ENCODE measurements around the gene PLEKHN1.
A peak's percentile ranks its signal among the peaks of the same experiment; 100 is the strongest.
"Not testable (repeated sequence)": the region's sequence is repeated elsewhere in the genome, so short reads cannot be mapped to it uniquely, and the experiment has no call there.

The PLEKHN1 gene

GRCh38 chr1:1017397-1018320 is 51.4 kb downstream of the PLEKHN1 start:
- H3K4me3 ChIP-seq (ENCODE audit: low read length); H3K36me3 ChIP-seq (ENCODE audit: insufficient read depth, low read depth, low read length); H3K9ac ChIP-seq (ENCODE audit: low read depth, low read length); H3K9me3 ChIP-seq (ENCODE audit: insufficient read depth, low read depth, low read length); H3K27ac ChIP-seq (ENCODE audit: low read length): not testable (repeated sequence)
- Histone ChIP-seq H3K27me3 (ENCODE audit: insufficient read depth, low read length) (peaks cover 13% of the 10 kb centered on the region; the same call in 1 of the 2 replicates), H3K4me1 (ENCODE audit: insufficient read depth, low read length) (peaks cover 14% of the 10 kb centered on the region; the same call in 1 of the 2 replicates)

DNA sequence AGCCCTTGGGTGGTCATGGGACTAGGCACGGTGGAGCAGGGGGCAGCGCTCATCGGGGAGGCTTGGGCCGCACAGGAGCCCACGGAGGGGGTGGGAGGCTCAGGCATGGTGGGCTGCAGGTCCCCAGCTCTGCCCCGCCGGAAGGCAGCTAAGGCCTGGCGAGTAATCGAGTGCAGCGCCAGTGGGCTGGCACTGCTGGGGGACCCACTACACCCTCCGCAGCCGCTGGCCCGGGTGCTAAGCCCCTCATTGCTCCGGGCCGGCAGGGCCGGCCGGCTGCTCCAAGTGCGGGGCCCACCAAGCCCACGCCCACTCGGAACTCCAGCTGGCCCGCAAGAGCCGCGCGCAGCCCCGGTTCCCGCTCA is 52.0 kb downstream of the PLEKHN1 start:
- H3K36me3 ChIP-seq (ENCODE audit: insufficient read depth, low read depth, low read length) = peaks cover 14% of the 10 kb centered on the region; the same call in 1 of the 2 replicates
- not testable (repeated sequence) for H3K27ac ChIP-seq (ENCODE audit: low read length); H3K4me3 ChIP-seq (ENCODE audit: low read length); H3K9ac ChIP-seq (ENCODE audit: low read depth, low read length); H3K9me3 ChIP-seq (ENCODE audit: insufficient read depth, low read depth, low read length)
- H3K27me3 ChIP-seq (ENCODE audit: insufficient read depth, low read length) = peaks cover 13% of the 10 kb centered on the region; the same call in 1 of the 2 replicates
- H3K4me1 ChIP-seq (ENCODE audit: insufficient read depth, low read length) = peaks cover 14% of the 10 kb centered on the region; the same call in 1 of the 2 replicates

DNA sequence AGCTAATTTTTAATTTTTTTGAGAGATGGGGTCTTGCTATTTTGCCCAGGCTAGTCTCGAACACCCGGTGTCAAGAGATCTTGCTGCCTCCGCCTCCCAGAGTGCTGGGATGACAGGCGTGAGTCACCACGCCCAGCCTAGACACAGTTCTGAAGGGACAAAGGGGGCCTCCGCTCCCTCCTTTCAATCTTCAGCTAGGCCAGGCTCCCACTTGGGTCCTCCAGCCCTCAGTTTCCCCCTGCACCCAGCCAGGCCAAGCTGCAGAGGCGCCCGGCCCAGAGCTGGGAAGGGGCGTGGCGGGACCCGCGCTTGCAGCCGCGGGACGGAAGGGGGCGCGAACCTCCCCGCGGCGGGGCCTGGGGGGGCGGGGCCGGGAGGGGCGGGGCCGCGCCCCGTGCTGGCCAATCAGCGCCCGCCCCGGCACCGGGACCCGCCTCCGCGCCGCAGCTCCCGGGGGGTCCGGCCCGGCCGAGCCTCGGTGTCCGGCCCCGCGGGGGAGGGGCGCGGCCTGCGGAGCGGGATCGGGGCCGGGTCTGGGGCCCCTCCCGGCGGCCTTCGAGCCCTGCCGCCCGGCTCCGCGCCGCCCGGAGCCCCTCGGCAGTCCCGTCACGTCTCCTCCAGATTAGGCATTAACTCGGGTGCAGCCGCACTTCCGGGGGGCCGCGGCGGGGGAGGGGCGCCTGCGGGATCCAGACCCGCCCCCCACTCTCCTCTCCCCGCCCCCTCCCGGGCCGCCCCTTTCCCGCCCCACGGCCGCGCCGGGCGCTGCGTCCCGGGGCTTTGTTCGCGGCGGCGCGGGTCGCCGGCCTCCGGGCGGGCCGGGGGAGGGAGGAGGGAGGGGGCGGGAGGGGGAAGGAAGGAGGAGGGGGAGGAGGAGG is 53.1 kb downstream of the PLEKHN1 start:
- Histone ChIP-seq H3K27ac (ENCODE audit: low read length) (no peak overlapping the region), H3K9ac (ENCODE audit: low read depth, low read length) (no peak overlapping the region), H3K4me1 (ENCODE audit: insufficient read depth, low read length) (peaks cover 16% of the 10 kb centered on the region)

DNA sequence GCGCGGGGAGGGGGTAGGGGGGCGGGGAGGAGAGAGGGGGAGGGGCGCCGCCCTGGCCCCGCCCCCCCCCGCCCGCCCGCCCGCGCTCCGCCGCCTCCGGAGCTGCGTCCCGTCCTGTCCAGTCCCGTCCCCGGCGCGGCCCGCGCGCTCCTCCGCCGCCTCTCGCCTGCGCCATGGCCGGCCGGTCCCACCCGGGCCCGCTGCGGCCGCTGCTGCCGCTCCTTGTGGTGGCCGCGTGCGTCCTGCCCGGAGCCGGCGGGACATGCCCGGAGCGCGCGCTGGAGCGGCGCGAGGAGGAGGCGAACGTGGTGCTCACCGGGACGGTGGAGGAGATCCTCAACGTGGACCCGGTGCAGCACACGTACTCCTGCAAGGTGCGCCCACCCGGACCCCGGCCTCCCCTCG is 53.7 kb downstream of the PLEKHN1 start, which contains the start of gene AGRN:
AGRN (plus strand) TSS at position 121 of the 405 bp plus-strand sequence; CDS start at position 174, 53 bp downstream.
- peaks cover 17% of the 10 kb centered on the region for H3K4me1 ChIP-seq (ENCODE audit: insufficient read depth, low read length)
- H3K36me3 ChIP-seq (ENCODE audit: insufficient read depth, low read depth, low read length) = peaks cover 17% of the 10 kb centered on the region; the same call in 1 of the 2 replicates
- H3K9ac ChIP-seq (ENCODE audit: low read depth, low read length) = peak within 1 kb of the TSS; percentile 45; the same call in 1 of the 2 replicates
- no peak within 1 kb of the TSS for H3K27ac ChIP-seq (ENCODE audit: low read length)
- peak within 1 kb of the TSS; percentile 66 for H3K4me3 ChIP-seq (ENCODE audit: low read length)
- no peaks in the 10 kb centered on the region for H3K9me3 ChIP-seq (ENCODE audit: insufficient read depth, low read depth, low read length)
- no peaks in the 10 kb centered on the region; the same call in 1 of the 2 replicates for H3K27me3 ChIP-seq (ENCODE audit: insufficient read depth, low read length)

More for the DNA sequence above, 53.1 kb downstream of the PLEKHN1 start:
- Histone ChIP-seq H3K4me3 (ENCODE audit: low read length) (no peak overlapping the region), H3K36me3 (ENCODE audit: insufficient read depth, low read depth, low read length) (peaks cover 17% of the 10 kb centered on the region; the same call in 1 of the 2 replicates), H3K9me3 (ENCODE audit: insufficient read depth, low read depth, low read length) (no peaks in the 10 kb centered on the region), H3K27me3 (ENCODE audit: insufficient read depth, low read length) (peaks cover 2% of the 10 kb centered on the region; the same call in 1 of the 2 replicates)

DNA sequence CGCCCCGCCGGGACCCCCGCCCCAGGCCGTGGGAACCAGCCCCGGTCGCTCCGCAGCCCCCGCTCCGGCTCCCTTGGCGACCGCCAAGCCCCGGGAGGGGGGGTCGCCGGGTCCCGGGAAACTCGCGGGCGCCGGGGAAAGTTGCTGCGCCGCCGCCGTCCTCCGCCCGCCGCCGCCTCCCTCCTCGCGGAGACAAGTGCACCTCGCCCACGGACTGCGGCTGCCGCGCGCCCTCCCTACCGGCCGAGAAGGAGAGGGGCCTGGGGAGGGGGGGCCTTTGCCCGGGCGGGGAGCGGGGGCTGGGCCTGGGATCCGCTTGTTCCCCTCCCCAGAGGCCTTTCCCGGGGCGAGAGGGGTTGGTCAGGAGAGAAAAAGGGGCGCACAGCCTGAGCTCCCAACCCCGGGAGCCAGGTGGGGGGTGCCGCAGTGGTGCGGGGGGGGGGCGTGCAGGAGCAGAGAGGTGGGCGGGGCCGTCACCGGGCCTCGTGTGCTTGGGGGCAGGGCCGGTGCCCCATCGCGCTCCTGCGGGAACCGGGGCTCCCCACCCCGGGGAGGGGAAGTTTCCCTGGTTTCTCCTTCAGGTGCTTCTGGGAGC is 54.2 kb downstream of the PLEKHN1 start:
- Histone ChIP-seq H3K9ac (ENCODE audit: low read depth, low read length) (peak overlapping the region; percentile 45; the same call in 1 of the 2 replicates), H3K27ac (ENCODE audit: low read length) (no peak overlapping the region)

DNA sequence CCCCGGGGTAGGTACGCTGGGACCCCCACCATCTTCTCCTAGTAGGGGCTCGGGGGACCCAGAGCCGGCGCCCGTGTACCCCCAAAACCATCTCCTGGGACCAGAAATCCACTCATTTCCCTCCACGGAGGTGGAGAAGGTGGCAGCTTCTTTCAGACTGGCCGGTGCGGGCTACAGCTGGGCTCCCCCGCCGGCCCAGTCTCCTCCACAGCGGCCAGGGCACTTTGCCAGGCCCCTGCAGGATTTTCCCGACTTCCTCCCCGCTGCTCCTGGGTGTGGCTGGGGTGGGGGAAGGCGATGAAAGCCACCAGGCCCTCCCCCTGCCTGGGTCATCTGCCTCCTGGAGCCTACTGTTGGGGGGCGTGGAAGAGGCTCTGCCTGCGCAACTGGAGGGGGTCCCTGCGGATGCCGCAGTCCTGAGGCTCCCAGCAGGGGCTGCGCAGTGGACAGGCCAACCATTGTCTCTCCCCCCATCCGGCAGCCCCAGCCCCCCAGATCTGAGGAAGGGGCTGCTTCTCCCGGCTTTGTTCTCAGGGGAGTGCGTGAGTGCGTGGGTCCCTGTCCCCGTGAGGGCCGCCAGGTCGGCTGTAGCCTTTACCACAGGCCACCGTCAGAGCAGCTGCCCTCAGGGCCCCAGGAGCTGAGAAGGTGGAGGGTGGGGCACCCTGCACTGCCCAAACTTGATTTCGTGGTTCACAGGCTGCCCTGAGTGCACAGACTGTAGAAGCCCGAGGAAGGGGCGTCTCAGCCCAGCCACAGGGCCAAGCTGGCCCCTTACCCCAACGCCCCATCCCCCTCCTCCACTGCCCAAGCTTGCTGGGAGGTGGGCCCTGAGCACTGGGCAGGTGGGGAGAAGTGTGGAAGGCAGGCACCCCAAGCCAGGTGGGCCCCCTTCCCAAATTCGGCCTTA is 55.0 kb downstream of the PLEKHN1 start:
- H3K4me3 ChIP-seq (ENCODE audit: low read length) = peak overlapping the region; percentile 66

More for the DNA sequence above, 54.2 kb downstream of the PLEKHN1 start:
- H3K4me3 ChIP-seq (ENCODE audit: low read length) = peak overlapping the region; percentile 66; the same call in 1 of the 2 replicates
- peaks cover 22% of the 10 kb centered on the region for H3K4me1 ChIP-seq (ENCODE audit: insufficient read depth, low read length)
- no peaks in the 10 kb centered on the region; the same call in 1 of the 2 replicates for H3K27me3 ChIP-seq (ENCODE audit: insufficient read depth, low read length)
- no peaks in the 10 kb centered on the region for H3K9me3 ChIP-seq (ENCODE audit: insufficient read depth, low read depth, low read length)
- H3K36me3 ChIP-seq (ENCODE audit: insufficient read depth, low read depth, low read length) = peaks cover 17% of the 10 kb centered on the region; the same call in 1 of the 2 replicates

DNA sequence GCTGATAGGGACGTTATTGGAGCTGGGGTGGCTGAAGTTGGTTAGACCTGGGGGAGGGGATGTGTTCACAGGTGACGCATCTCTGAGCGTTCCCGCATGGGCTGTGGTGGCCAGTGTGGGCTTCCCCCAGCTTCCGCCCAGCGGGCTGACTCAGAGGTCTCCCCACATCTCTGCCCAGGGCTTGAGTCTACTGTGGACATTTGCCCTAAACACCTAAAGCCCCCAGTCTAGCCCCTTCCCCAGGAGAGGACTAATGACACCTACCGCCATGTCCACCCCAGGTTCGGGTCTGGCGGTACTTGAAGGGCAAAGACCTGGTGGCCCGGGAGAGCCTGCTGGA is 55.6 kb downstream of the PLEKHN1 start:
- no peaks in the 10 kb centered on the region for H3K9me3 ChIP-seq (ENCODE audit: insufficient read depth, low read depth, low read length)
- H3K4me1 ChIP-seq (ENCODE audit: insufficient read depth, low read length) = peaks cover 25% of the 10 kb centered on the region
- peaks cover 21% of the 10 kb centered on the region; the same call in 1 of the 2 replicates for H3K36me3 ChIP-seq (ENCODE audit: insufficient read depth, low read depth, low read length)
- no peak overlapping the region for H3K9ac ChIP-seq (ENCODE audit: low read depth, low read length)
- H3K4me3 ChIP-seq (ENCODE audit: low read length) = no peak overlapping the region
- H3K27ac ChIP-seq (ENCODE audit: low read length) = no peak overlapping the region
- no peaks in the 10 kb centered on the region; the same call in 1 of the 2 replicates for H3K27me3 ChIP-seq (ENCODE audit: insufficient read depth, low read length)

More for the DNA sequence above, 55.0 kb downstream of the PLEKHN1 start:
- H3K4me1 ChIP-seq (ENCODE audit: insufficient read depth, low read length) = peaks cover 22% of the 10 kb centered on the region
- no peaks in the 10 kb centered on the region for H3K9me3 ChIP-seq (ENCODE audit: insufficient read depth, low read depth, low read length)
- H3K36me3 ChIP-seq (ENCODE audit: insufficient read depth, low read depth, low read length) = peaks cover 21% of the 10 kb centered on the region; the same call in 1 of the 2 replicates
- no peak overlapping the region for H3K27ac ChIP-seq (ENCODE audit: low read length)
- H3K27me3 ChIP-seq (ENCODE audit: insufficient read depth, low read length) = no peaks in the 10 kb centered on the region; the same call in 1 of the 2 replicates
- H3K9ac ChIP-seq (ENCODE audit: low read depth, low read length) = peak overlapping the region; percentile 45; the same call in 1 of the 2 replicates

GRCh38 chr1:1022302-1023009 is 56.2 kb downstream of the PLEKHN1 start:
- no peak overlapping the region for H3K4me3 ChIP-seq (ENCODE audit: low read length)
- H3K27ac ChIP-seq (ENCODE audit: low read length) = no peak overlapping the region
- H3K9ac ChIP-seq (ENCODE audit: low read depth, low read length) = no peak overlapping the region
- no peaks in the 10 kb centered on the region; the same call in 1 of the 2 replicates for H3K27me3 ChIP-seq (ENCODE audit: insufficient read depth, low read length)
- H3K9me3 ChIP-seq (ENCODE audit: insufficient read depth, low read depth, low read length) = no peaks in the 10 kb centered on the region
- H3K36me3 ChIP-seq (ENCODE audit: insufficient read depth, low read depth, low read length) = peaks cover 21% of the 10 kb centered on the region; the same call in 1 of the 2 replicates
- H3K4me1 ChIP-seq (ENCODE audit: insufficient read depth, low read length) = peaks cover 26% of the 10 kb centered on the region

GRCh38 chr1:1023700-1024099 is 57.4 kb downstream of the PLEKHN1 start:
- Histone ChIP-seq H3K4me3 (ENCODE audit: low read length) (no peak overlapping the region), H3K27me3 (ENCODE audit: insufficient read depth, low read length) (no peaks in the 10 kb centered on the region; the same call in 1 of the 2 replicates), H3K36me3 (ENCODE audit: insufficient read depth, low read depth, low read length) (peaks cover 21% of the 10 kb centered on the region; the same call in 1 of the 2 replicates), H3K4me1 (ENCODE audit: insufficient read depth, low read length) (peaks cover 26% of the 10 kb centered on the region), H3K27ac (ENCODE audit: low read length) (no peak overlapping the region), H3K9ac (ENCODE audit: low read depth, low read length) (no peak overlapping the region), H3K9me3 (ENCODE audit: insufficient read depth, low read depth, low read length) (no peaks in the 10 kb centered on the region)
